ENCODE results near the gene FNIP1.

FNIP1 gene

DNA sequence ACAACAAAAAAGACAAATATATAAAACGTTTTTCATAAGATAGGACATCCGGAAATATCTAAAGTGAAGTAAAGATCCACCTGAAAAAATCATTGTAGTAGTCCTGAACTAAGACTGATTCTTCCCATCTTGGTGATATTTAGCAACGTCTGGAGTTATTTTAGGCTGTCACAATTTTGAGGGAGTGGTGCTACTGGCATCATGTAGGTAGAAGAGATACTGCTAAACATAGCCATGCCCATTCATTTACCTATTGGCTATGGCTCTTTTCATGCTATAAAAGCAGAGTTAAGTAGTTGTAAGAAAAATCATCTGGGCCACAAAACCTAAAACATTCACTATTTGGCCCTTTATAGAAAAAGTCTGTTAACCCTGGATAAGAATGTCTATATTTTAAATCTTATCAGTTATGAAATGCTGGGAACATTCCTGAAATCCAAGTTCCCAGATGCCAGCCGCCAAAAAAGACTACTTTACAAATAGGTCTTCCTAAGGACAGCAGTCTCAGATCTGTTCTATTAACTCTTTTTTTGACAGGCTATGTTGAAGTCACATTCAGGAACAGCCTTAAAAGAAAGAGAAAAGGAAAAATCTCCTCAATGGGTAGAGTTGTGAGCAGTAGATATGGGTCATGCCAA, 188.8 kb downstream of the FNIP1 start:
- no peak overlapping the region for H3K4ac ChIP-seq (ENCODE audit: low read length)
- no peak overlapping the region for H2AK5ac ChIP-seq (ENCODE audit: low read depth, low read length)
- H3K23ac ChIP-seq (ENCODE audit: low read depth, low read length, poor library complexity) = no peak overlapping the region
- H3K9ac ChIP-seq (ENCODE audit: low read depth, low read length, poor library complexity) = no peak overlapping the region
- no peak overlapping the region for H2AFZ ChIP-seq (ENCODE audit: low read length)
- H3K36me3 ChIP-seq (replicated peaks in 1 of 2; ENCODE audit: control insufficient read depth in 2 of 2, insufficient read depth in 2 of 2, low read length in 2 of 2) = peaks cover 0 to 12% of the 10 kb centered on the region in 2 donors
- H2BK120ac ChIP-seq (ENCODE audit: low read depth, low read length) = no peak overlapping the region
- H2BK12ac ChIP-seq (ENCODE audit: low read length) = no peak overlapping the region
- no peak for DNase-seq (ENCODE audit: low spot score)
- H3K14ac ChIP-seq (ENCODE audit: low read length) = no peak overlapping the region
- H3K4me3 ChIP-seq (ENCODE audit: low read length in 2 of 2) = no peak overlapping the region
- no peak overlapping the region for H3K27ac ChIP-seq (replicated peaks; ENCODE audit: low read length)
- H3K4me2 ChIP-seq (ENCODE audit: insufficient read depth, low read length, poor library complexity, severe bottlenecking) = no peak overlapping the region
- WGBS, 2 donors (ENCODE audit: extremely low coverage in 2 of 2, insufficient read length in 2 of 2, insufficient replicate concordance in 1 of 2) = 100% methylated on average over 1 of the region's 4 CpGs; no CpG with 5 or more reads in 1 of the 2 donors
- H3K27me3 ChIP-seq (ENCODE audit: control insufficient read depth in 3 of 3, insufficient read depth in 3 of 3, low read depth in 1 of 3, low read length in 3 of 3) = no peaks in the 10 kb centered on the region
- no peaks in the 10 kb centered on the region for H3K9me3 ChIP-seq (replicated peaks in 1 of 2; ENCODE audit: control insufficient read depth in 2 of 2, insufficient read depth in 1 of 2, low read depth in 1 of 2, low read length in 2 of 2)
- H4K91ac ChIP-seq (ENCODE audit: low read depth, low read length, poor library complexity) = no peak overlapping the region
- H3K79me1 ChIP-seq (ENCODE audit: low read depth, low read length) = no peaks in the 10 kb centered on the region
- no peak overlapping the region for H3K18ac ChIP-seq (ENCODE audit: low read length)
- no peak overlapping the region for H4K8ac ChIP-seq (ENCODE audit: low read depth, low read length)
- no peak overlapping the region for H2BK15ac ChIP-seq (ENCODE audit: low read length)
- H2BK5ac ChIP-seq (ENCODE audit: low read length) = no peak overlapping the region
- H3K4me1 ChIP-seq (ENCODE audit: control insufficient read depth in 2 of 2, insufficient read depth in 1 of 2, low read depth in 1 of 2, low read length in 2 of 2) = peaks cover 0 to 5% of the 10 kb centered on the region in 2 donors

- no peak overlapping the region for H2BK12ac ChIP-seq (ENCODE audit: low read length)
Observed at GRCh38 chr5:131607418-131607817, 189.4 kb downstream of the FNIP1 start.

DNA sequence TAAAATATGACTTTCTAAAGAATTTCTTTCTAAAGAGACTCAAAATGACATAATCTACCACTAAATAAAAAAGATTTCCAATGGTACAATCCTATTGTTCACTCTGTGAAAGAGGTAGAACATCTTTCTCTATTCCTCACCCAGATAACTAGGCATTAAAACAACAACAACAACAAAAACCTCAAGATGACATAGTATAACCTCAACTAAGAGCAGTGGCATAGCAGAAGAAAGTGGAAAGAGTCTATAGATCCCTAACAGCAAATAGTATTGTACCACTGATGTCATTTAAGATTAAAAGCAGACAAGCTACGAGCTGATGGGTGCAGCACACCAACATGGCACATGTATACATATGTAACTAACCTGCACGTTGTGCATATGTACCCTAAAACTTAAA, 191.7 kb downstream of the FNIP1 start:
- H2AFZ ChIP-seq (ENCODE audit: low read length) = no peak overlapping the region
- no peak overlapping the region for H3K27ac ChIP-seq (replicated peaks; ENCODE audit: low read length)

More at GRCh38 chr5:131607418-131607817, 189.4 kb downstream of the FNIP1 start:
- Histone ChIP-seq H4K91ac (ENCODE audit: low read depth, low read length, poor library complexity) (no peak overlapping the region), H3K9me3 (replicated peaks in 1 of 2; ENCODE audit: control insufficient read depth in 2 of 2, insufficient read depth in 1 of 2, low read depth in 1 of 2, low read length in 2 of 2) (no peaks in the 10 kb centered on the region), H3K4me1 (ENCODE audit: control insufficient read depth in 2 of 2, insufficient read depth in 1 of 2, low read depth in 1 of 2, low read length in 2 of 2) (peaks cover 0 to 5% of the 10 kb centered on the region in 2 donors), H3K27ac (replicated peaks; ENCODE audit: low read length) (no peak overlapping the region), H2BK5ac (ENCODE audit: low read length) (no peak overlapping the region), H3K18ac (ENCODE audit: low read length) (no peak overlapping the region), H2AK5ac (ENCODE audit: low read depth, low read length) (no peak overlapping the region), H2BK15ac (ENCODE audit: low read length) (no peak overlapping the region), H3K23ac (ENCODE audit: low read depth, low read length, poor library complexity) (no peak overlapping the region), H3K4ac (ENCODE audit: low read length) (no peak overlapping the region), H2BK120ac (ENCODE audit: low read depth, low read length) (no peak overlapping the region), H3K79me1 (ENCODE audit: low read depth, low read length) (no peaks in the 10 kb centered on the region), H3K9ac (ENCODE audit: low read depth, low read length, poor library complexity) (no peak overlapping the region), H3K4me2 (ENCODE audit: insufficient read depth, low read length, poor library complexity, severe bottlenecking) (no peak overlapping the region), H3K36me3 (replicated peaks in 1 of 2; ENCODE audit: control insufficient read depth in 2 of 2, insufficient read depth in 2 of 2, low read length in 2 of 2) (peaks cover 0 to 17% of the 10 kb centered on the region in 2 donors), H4K8ac (ENCODE audit: low read depth, low read length) (no peak overlapping the region), H3K27me3 (ENCODE audit: control insufficient read depth in 3 of 3, insufficient read depth in 3 of 3, low read depth in 1 of 3, low read length in 3 of 3) (no peaks in the 10 kb centered on the region), H3K4me3 (ENCODE audit: low read length in 2 of 2) (no peak overlapping the region), H3K14ac (ENCODE audit: low read length) (no peak overlapping the region), H2AFZ (ENCODE audit: low read length) (no peak overlapping the region)
- no peak for DNase-seq (ENCODE audit: low spot score)
- no CpG with 5 or more reads among the region's 4 CpGs for WGBS, 2 donors (ENCODE audit: extremely low coverage in 2 of 2, insufficient read length in 2 of 2, insufficient replicate concordance in 1 of 2)

GRCh38 chr5:131595088-131596033, 201.5 kb downstream of the FNIP1 start:
- Histone ChIP-seq H3K4me2 (ENCODE audit: insufficient read depth, low read length, poor library complexity, severe bottlenecking) (no peak overlapping the region), H3K27ac (replicated peaks; ENCODE audit: low read length) (no peak overlapping the region), H3K18ac (ENCODE audit: low read length) (no peak overlapping the region), H2AFZ (ENCODE audit: low read length) (no peak overlapping the region), H3K14ac (ENCODE audit: low read length) (no peak overlapping the region), H3K9me3 (replicated peaks in 1 of 2; ENCODE audit: control insufficient read depth in 2 of 2, insufficient read depth in 1 of 2, low read depth in 1 of 2, low read length in 2 of 2) (peaks cover 0 to 24% of the 10 kb centered on the region in 2 donors), H3K4me3 (ENCODE audit: low read length in 2 of 2) (no peak overlapping the region), H3K23ac (ENCODE audit: low read depth, low read length, poor library complexity) (no peak overlapping the region), H3K36me3 (replicated peaks in 1 of 2; ENCODE audit: control insufficient read depth in 2 of 2, insufficient read depth in 2 of 2, low read length in 2 of 2) (peaks cover 0 to 10% of the 10 kb centered on the region in 2 donors), H2BK12ac (ENCODE audit: low read length) (no peak overlapping the region), H2BK5ac (ENCODE audit: low read length) (no peak overlapping the region), H2BK120ac (ENCODE audit: low read depth, low read length) (no peak overlapping the region), H4K8ac (ENCODE audit: low read depth, low read length) (no peak overlapping the region), H3K4ac (ENCODE audit: low read length) (no peak overlapping the region), H3K4me1 (ENCODE audit: control insufficient read depth in 2 of 2, insufficient read depth in 1 of 2, low read depth in 1 of 2, low read length in 2 of 2) (no peaks in the 10 kb centered on the region), H2AK5ac (ENCODE audit: low read depth, low read length) (no peak overlapping the region), H2BK15ac (ENCODE audit: low read length) (no peak overlapping the region), H3K9ac (ENCODE audit: low read depth, low read length, poor library complexity) (no peak overlapping the region), H3K79me1 (ENCODE audit: low read depth, low read length) (no peaks in the 10 kb centered on the region), H3K27me3 (ENCODE audit: control insufficient read depth in 3 of 3, insufficient read depth in 3 of 3, low read depth in 1 of 3, low read length in 3 of 3) (no peaks in the 10 kb centered on the region), H4K91ac (ENCODE audit: low read depth, low read length, poor library complexity) (no peak overlapping the region)
- WGBS, 2 donors (ENCODE audit: extremely low coverage in 2 of 2, insufficient read length in 2 of 2, insufficient replicate concordance in 1 of 2) = no CpG with 5 or more reads among the region's 8 CpGs
- no peak for DNase-seq (ENCODE audit: low spot score)

More for the DNA sequence above, 191.7 kb downstream of the FNIP1 start:
- peaks cover 0 to 5% of the 10 kb centered on the region in 2 donors for H3K4me1 ChIP-seq (ENCODE audit: control insufficient read depth in 2 of 2, insufficient read depth in 1 of 2, low read depth in 1 of 2, low read length in 2 of 2)
- H3K18ac ChIP-seq (ENCODE audit: low read length) = no peak overlapping the region
- H3K4me3 ChIP-seq (ENCODE audit: low read length in 2 of 2) = no peak overlapping the region
- no peak overlapping the region for H3K23ac ChIP-seq (ENCODE audit: low read depth, low read length, poor library complexity)
- no peaks in the 10 kb centered on the region for H3K27me3 ChIP-seq (ENCODE audit: control insufficient read depth in 3 of 3, insufficient read depth in 3 of 3, low read depth in 1 of 3, low read length in 3 of 3)
- H2BK15ac ChIP-seq (ENCODE audit: low read length) = no peak overlapping the region
- WGBS, 2 donors (ENCODE audit: extremely low coverage in 2 of 2, insufficient read length in 2 of 2, insufficient replicate concordance in 1 of 2) = no CpG with 5 or more reads among the region's 2 CpGs
- no peak overlapping the region for H2BK120ac ChIP-seq (ENCODE audit: low read depth, low read length)
- H2BK12ac ChIP-seq (ENCODE audit: low read length) = no peak overlapping the region
- no peak overlapping the region for H3K14ac ChIP-seq (ENCODE audit: low read length)
- no peaks in the 10 kb centered on the region for H3K79me1 ChIP-seq (ENCODE audit: low read depth, low read length)
- H4K8ac ChIP-seq (ENCODE audit: low read depth, low read length) = no peak overlapping the region
- no peak overlapping the region for H3K4ac ChIP-seq (ENCODE audit: low read length)
- no peaks in the 10 kb centered on the region for H3K9me3 ChIP-seq (replicated peaks in 1 of 2; ENCODE audit: control insufficient read depth in 2 of 2, insufficient read depth in 1 of 2, low read depth in 1 of 2, low read length in 2 of 2)
- DNase-seq (ENCODE audit: low spot score) = no peak
- no peak overlapping the region for H3K9ac ChIP-seq (ENCODE audit: low read depth, low read length, poor library complexity)
- no peak overlapping the region for H3K4me2 ChIP-seq (ENCODE audit: insufficient read depth, low read length, poor library complexity, severe bottlenecking)
- peaks cover 0 to 23% of the 10 kb centered on the region in 2 donors for H3K36me3 ChIP-seq (replicated peaks in 1 of 2; ENCODE audit: control insufficient read depth in 2 of 2, insufficient read depth in 2 of 2, low read length in 2 of 2)
- no peak overlapping the region for H2AK5ac ChIP-seq (ENCODE audit: low read depth, low read length)
- H2BK5ac ChIP-seq (ENCODE audit: low read length) = no peak overlapping the region
- H4K91ac ChIP-seq (ENCODE audit: low read depth, low read length, poor library complexity) = no peak overlapping the region
